GM23338 (cell line): Measurements from ENCODE around the gene NCR3LG1. TPM values are rescaled to one million over a fixed set of nuclear protein-coding genes. Genes with fewer than 3 reads are reported as not detected.

ENCODE experiments used
- ATAC-seq: fragments of 200-7000 bp; cut with Tn5 transposase; 3 replicates; pipeline ENCODE4 v1.9.1; 2020
- DNase-seq: peaks from one replicate; pipeline ENCODE4 v3.0.0-alpha.2; 2015; ENCODE audit warnings: low spot score
- H2AFZ ChIP-seq: fragments of 200-600 bp; sonication (generic); 2 replicates; pipeline ENCODE4 v1.8.0; 2016; ENCODE audit warnings: antibody characterized with exemption, mild to moderate bottlenecking, moderate library complexity
- H3F3A ChIP-seq: fragments of 200-600 bp; sonication (generic); replicated peaks from 2 replicates; pipeline ENCODE4 v1.8.0; 2017; ENCODE audit warnings: antibody characterized with exemption, mixed run types, low read depth
- H3K27ac ChIP-seq: fragments of 200-600 bp; sonication (generic); 2 replicates; pipeline ENCODE4 v1.6.1; 2016; ENCODE audit warnings: low read depth
- H3K27me3 ChIP-seq: fragments of 200-600 bp; sonication (generic); 2 replicates; pipeline ENCODE4 v1.8.0; 2016; ENCODE audit warnings: mild to moderate bottlenecking, mixed run types, moderate library complexity; ENCODE audit not compliant: insufficient read depth
- H3K36me3 ChIP-seq: fragments of 200-600 bp; sonication (generic); 2 replicates; pipeline ENCODE4 v1.8.0; 2016; ENCODE audit warnings: mild to moderate bottlenecking; ENCODE audit not compliant: insufficient read depth
- H3K4me1 ChIP-seq: fragments of 200-600 bp; sonication (generic); 2 replicates; pipeline ENCODE4 v1.8.0; 2016; ENCODE audit warnings: mild to moderate bottlenecking, moderate library complexity; ENCODE audit not compliant: insufficient read depth
- H3K4me2 ChIP-seq: fragments of 200-600 bp; sonication (generic); 2 replicates; pipeline ENCODE4 v1.7.1; 2017; ENCODE audit warnings: mixed run types
- H3K4me3 ChIP-seq: fragments of 200-600 bp; sonication (generic); 2 replicates; pipeline ENCODE4 v1.6.1; 2016; ENCODE audit warnings: mixed run types
- H3K79me2 ChIP-seq: fragments of 200-600 bp; sonication (generic); replicated peaks from 2 replicates; pipeline ENCODE4 v1.8.0; 2017; ENCODE audit warnings: mild to moderate bottlenecking; ENCODE audit not compliant: insufficient read depth
- H3K9me2 ChIP-seq: fragments of 200-600 bp; sonication (generic); 2 replicates; pipeline ENCODE4 v1.8.0; 2017; ENCODE audit not compliant: insufficient read depth
- H4K20me1 ChIP-seq: fragments of 200-600 bp; sonication (generic); replicated peaks from 2 replicates; pipeline ENCODE4 v1.8.0; 2017; ENCODE audit warnings: mild to moderate bottlenecking; ENCODE audit not compliant: insufficient read depth
- H3K27ac Mint-ChIP-seq: 2 replicates; pipeline ENCODE4 v1.8.0; 2020; ENCODE audit warnings: inconsistent platforms, mild to moderate bottlenecking, moderate library complexity, mixed read lengths
- H3K27me3 Mint-ChIP-seq: 3 replicates; pipeline ENCODE4 v1.8.0; 2022; ENCODE audit warnings: low read depth, mild to moderate bottlenecking, moderate library complexity, mixed read lengths, inconsistent platforms; ENCODE audit not compliant: insufficient read depth, poor library complexity
- H3K36me3 Mint-ChIP-seq: 3 replicates; pipeline ENCODE4 v1.8.0; 2021; ENCODE audit warnings: low read depth, mild to moderate bottlenecking, inconsistent platforms, moderate library complexity, mixed read lengths
- H3K4me1 Mint-ChIP-seq: 3 replicates; pipeline ENCODE4 v1.8.0; 2020; ENCODE audit warnings: mild to moderate bottlenecking, inconsistent platforms, mixed read lengths
- H3K4me3 Mint-ChIP-seq: 3 replicates; pipeline ENCODE4 v1.8.0; 2021; ENCODE audit warnings: moderate library complexity, mild to moderate bottlenecking, inconsistent platforms, mixed read lengths
- H3K9me3 Mint-ChIP-seq: 3 replicates; pipeline ENCODE4 v1.8.0; 2020; ENCODE audit warnings: moderate library complexity, mild to moderate bottlenecking, inconsistent platforms, mixed read lengths
- CREB1 ChIP-seq: fragments of 250-450 bp; sonication (Bioruptor Pico); IDR thresholded peaks from 2 replicates; pipeline ENCODE4 v1.5.0; 2020; ENCODE audit warnings: low read depth, mild to moderate bottlenecking, moderate library complexity
- CTCF ChIP-seq, 2 experiments: fragments of 200-600 bp in 1 of 2; sonication (generic) in 1 of 2; conservative IDR thresholded peaks; 2 replicates each; pipeline versions ENCODE4 v1.5.1 to v1.6.1; 2016 to 2017; ENCODE audit warnings: antibody characterized with exemption in 2 of 2, low read depth in 2 of 2, mild to moderate bottlenecking in 2 of 2, moderate library complexity in 1 of 2
- ETS1 ChIP-seq: IDR thresholded peaks from 2 replicates; pipeline ENCODE4 v1.6.1; 2016; ENCODE audit warnings: antibody characterized with exemption
- EZH2 ChIP-seq: fragments of 200-600 bp; sonication (generic); IDR thresholded peaks from one replicate; pipeline ENCODE4 v1.8.0; 2017; ENCODE audit warnings: antibody characterized with exemption, mild to moderate bottlenecking, low read depth; ENCODE audit not compliant: unreplicated experiment
- EZH2phosphoT487 ChIP-seq: fragments of 200-600 bp; sonication (generic); IDR thresholded peaks from one replicate; pipeline ENCODE4 v1.8.1; 2018; ENCODE audit warnings: antibody characterized with exemption; ENCODE audit not compliant: unreplicated experiment
- JUNB ChIP-seq: IDR thresholded peaks from one replicate; pipeline ENCODE4 v1.6.1; 2016; ENCODE audit warnings: antibody characterized with exemption; ENCODE audit not compliant: unreplicated experiment
- POLR2AphosphoS5 ChIP-seq: IDR thresholded peaks from 2 replicates; pipeline ENCODE4 v1.6.1; 2016; ENCODE audit warnings: antibody characterized with exemption, low read depth
- REST ChIP-seq: IDR thresholded peaks from one replicate; pipeline ENCODE4 v1.6.1; 2018; ENCODE audit warnings: antibody characterized with exemption; ENCODE audit not compliant: unreplicated experiment
- STAT1 ChIP-seq: IDR thresholded peaks from one replicate; pipeline ENCODE4 v1.6.1; 2016; ENCODE audit warnings: antibody characterized with exemption; ENCODE audit not compliant: unreplicated experiment
- ZNF114 ChIP-seq: fragments of 250-450 bp; sonication (Bioruptor Pico); IDR thresholded peaks from 2 replicates; pipeline ENCODE4 v1.5.0; 2020; ENCODE audit warnings: mild to moderate bottlenecking, moderate library complexity
- ZNF331 ChIP-seq: fragments of 250-450 bp; sonication (Bioruptor Pico); IDR thresholded peaks from 2 replicates; pipeline ENCODE4 v1.5.0; 2020; ENCODE audit warnings: low read depth, mild to moderate bottlenecking, moderate library complexity
- ZNF462 ChIP-seq: fragments of 250-450 bp; sonication (Bioruptor Pico); IDR thresholded peaks from 2 replicates; pipeline ENCODE4 v1.5.0; 2020; ENCODE audit warnings: mild to moderate bottlenecking, moderate library complexity
- polyA plus RNA-seq: library from polyadenylated mRNA; unstranded; fragments of >200 nt; fragmentation: Nextera tagmentation; extraction: Ambion mirVana; gene quantifications from 2 replicates; pipeline ENCODE4 v1.2.1, GENCODE V29; 2016
- total RNA-seq: library from RNA; depleted of rRNA; stranded (reverse); fragments of >200 nt; shearing (Covaris generic); gene quantifications from 2 replicates; pipeline ENCODE4 v1.2.3, GENCODE V29; 2014

The NCR3LG1 gene
- total and polyA plus RNA-seq, 2 experiments from 2014 or later = 0.15 to 1.9 TPM

- TF ChIP-seq REST = no peak
- TF ChIP-seq POLR2AphosphoS5 = no peak
- TF ChIP-seq ETS1 = no peak
These were observed 7.7 kb upstream of the NCR3LG1 start (continued) for GRCh38 chr11:17343907-17344306.

GRCh38 chr11:17347676-17348075 lies 3.9 kb upstream of the NCR3LG1 start:
- peaks cover 51% of the 10 kb centered on the region for H3K27me3 ChIP-seq
- no peaks in the 10 kb centered on the region for H3K36me3 ChIP-seq
- no peaks in the 10 kb centered on the region for H3K9me2 ChIP-seq
- Mint-ChIP-seq H3K4me1 (peaks cover 19% of the 10 kb centered on the region), H3K27me3 (peaks cover 35% of the 10 kb centered on the region), H3K36me3 (no peaks in the 10 kb centered on the region), H3K27ac (no peak overlapping the region), H3K4me3 (no peak overlapping the region), H3K9me3 (no peaks in the 10 kb centered on the region; the same call in 2 of the 3 replicates)
- H4K20me1 ChIP-seq = 0 out of 2 replicates have a peak, but pooled peaks cover 6% of the 10 kb centered on the region
- ATAC-seq (no peak), DNase-seq (no peak)
- H3K4me1 ChIP-seq = peaks cover 15% of the 10 kb centered on the region
- H3F3A ChIP-seq = 0 out of 2 replicates have a peak, but pooled peaks cover 2% of the 10 kb centered on the region
- no peak overlapping the region for H2AFZ ChIP-seq
- H3K27ac ChIP-seq = no peak overlapping the region
- no peak overlapping the region for H3K4me2 ChIP-seq
- H3K4me3 ChIP-seq = no peak overlapping the region
- no peaks in the 10 kb centered on the region for H3K79me2 ChIP-seq
- TF ChIP-seq ZNF114 (no peak), EZH2phosphoT487 (no peak), POLR2AphosphoS5 (no peak), EZH2 (no peak), STAT1 (no peak), CREB1 (no peak), ETS1 (no peak), CTCF (conservative IDR thresholded peaks at IDR 0.05; ENCODE audit: low read depth in 2 of 2) (no peak), ZNF331 (CRISPR knock-in tag) (no peak), JUNB (no peak), ZNF462 (CRISPR knock-in tag) (no peak)
